Measurements from ENCODE around the gene PCDH20.
"Not testable (repeated sequence)": the region's sequence is repeated elsewhere in the genome, so short reads cannot be mapped to it uniquely, and the experiment has no call there.

The PCDH20 gene, protein sequence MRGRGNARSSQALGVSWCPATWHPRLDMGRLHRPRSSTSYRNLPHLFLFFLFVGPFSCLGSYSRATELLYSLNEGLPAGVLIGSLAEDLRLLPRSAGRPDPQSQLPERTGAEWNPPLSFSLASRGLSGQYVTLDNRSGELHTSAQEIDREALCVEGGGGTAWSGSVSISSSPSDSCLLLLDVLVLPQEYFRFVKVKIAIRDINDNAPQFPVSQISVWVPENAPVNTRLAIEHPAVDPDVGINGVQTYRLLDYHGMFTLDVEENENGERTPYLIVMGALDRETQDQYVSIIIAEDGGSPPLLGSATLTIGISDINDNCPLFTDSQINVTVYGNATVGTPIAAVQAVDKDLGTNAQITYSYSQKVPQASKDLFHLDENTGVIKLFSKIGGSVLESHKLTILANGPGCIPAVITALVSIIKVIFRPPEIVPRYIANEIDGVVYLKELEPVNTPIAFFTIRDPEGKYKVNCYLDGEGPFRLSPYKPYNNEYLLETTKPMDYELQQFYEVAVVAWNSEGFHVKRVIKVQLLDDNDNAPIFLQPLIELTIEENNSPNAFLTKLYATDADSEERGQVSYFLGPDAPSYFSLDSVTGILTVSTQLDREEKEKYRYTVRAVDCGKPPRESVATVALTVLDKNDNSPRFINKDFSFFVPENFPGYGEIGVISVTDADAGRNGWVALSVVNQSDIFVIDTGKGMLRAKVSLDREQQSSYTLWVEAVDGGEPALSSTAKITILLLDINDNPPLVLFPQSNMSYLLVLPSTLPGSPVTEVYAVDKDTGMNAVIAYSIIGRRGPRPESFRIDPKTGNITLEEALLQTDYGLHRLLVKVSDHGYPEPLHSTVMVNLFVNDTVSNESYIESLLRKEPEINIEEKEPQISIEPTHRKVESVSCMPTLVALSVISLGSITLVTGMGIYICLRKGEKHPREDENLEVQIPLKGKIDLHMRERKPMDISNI

DNA sequence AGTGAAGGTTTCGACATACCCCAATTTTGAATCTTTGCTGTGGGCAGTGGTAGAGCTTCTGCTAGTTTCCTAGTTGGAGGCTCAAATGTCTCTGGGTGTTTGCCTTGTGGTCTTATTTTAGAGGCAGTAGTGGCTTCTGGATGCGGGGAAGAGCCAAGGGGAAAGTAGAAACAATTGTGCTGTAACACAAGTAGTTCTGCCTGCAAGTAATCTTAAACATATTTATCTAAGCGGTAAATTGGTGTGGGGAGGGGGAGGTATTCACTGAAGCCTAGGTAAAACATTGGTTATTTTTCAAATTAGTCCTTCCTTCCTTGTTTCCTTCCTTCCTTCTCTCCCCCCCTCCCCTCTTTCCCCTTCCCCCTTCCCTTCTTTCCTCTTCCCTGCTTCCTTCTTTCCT is at the start of gene PCDH20:
TSS of gene PCDH20 (minus strand) at position 101 of the 400 bp plus-strand sequence. CDS start 691 bp downstream, outside the sequence.
- no peak for DNase-seq (ENCODE audit: low read depth in 2 of 2)

DNA sequence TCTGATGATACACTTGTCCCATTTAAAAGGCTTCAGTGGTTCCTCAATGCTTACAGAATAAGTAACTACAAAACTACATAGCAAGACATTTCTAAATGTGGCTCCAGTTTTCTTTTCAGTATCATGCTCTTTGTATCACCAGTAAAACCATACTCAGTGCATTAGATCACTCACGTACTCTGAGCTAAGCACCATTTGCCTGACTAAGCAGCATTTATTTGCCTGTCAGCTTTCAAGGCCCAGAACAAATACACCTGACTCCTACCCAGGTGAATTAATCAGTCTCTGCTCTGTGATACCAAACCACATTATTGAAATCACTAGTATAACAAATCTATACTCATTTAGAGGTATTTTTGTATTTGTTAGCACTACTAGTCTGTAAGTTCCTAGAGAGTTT is 47.4 kb upstream of the PCDH20 start:
- DNase-seq (ENCODE audit: low read depth in 2 of 2): no peak

DNA sequence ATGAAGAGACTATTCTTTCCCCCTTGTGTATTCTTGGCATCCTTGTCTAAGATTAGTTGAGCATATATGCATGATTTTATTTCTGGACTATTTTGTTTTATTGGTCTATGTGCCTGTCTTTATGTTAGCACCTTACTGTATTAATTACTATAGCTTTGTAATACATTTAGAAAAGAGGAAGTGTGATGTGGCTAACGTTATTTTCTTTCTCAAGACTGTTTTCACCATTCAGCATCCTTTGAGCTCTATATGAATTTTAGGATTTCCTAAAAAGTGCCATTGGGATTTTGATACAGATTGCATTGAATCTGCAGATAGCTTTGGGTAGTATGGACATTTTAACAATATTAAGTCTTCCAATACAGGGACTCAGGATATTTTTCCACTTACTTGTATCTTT is 37.5 kb upstream of the PCDH20 start:
- no peak for DNase-seq (ENCODE audit: low read depth in 2 of 2)

DNA sequence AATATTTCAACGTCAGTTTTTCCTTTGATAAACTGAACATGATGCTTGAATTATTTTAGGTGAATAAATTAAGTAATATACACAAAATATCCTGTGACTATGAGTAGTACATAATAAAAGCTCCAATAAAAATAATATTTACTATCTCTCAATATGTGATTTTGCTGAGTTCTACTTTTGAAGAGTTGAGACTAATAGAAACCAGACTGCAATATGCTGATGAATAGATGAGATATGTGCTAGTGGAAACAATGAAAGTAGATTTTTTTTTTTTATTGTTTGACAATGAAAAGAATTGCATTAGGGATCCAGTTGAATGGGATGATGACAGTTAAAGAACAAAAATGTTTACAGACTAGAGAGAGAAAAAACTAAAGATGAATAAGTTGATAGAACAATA is 16.4 kb upstream of the PCDH20 start:
- DNase-seq (ENCODE audit: low read depth in 2 of 2): no peak

DNA sequence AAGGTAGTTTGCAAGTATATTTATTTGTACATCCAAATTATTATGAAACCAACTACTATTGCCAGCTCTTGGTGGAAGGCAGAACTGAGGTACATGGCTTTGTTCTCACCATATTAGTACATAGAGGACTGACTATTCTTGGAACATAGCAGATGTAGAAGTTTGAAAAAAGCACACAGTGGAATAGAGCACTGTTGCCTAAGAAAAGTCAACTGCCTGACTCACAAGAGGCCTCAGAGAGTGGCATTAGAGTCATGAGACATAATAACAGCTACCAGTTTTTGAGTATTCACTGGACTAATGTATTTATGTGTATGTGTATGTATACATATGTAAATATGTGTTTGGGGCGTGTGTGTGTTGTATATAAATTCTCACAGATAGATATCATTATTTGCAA is 8.3 kb upstream of the PCDH20 start:
- DNase-seq (ENCODE audit: low read depth in 2 of 2): no peak

DNA sequence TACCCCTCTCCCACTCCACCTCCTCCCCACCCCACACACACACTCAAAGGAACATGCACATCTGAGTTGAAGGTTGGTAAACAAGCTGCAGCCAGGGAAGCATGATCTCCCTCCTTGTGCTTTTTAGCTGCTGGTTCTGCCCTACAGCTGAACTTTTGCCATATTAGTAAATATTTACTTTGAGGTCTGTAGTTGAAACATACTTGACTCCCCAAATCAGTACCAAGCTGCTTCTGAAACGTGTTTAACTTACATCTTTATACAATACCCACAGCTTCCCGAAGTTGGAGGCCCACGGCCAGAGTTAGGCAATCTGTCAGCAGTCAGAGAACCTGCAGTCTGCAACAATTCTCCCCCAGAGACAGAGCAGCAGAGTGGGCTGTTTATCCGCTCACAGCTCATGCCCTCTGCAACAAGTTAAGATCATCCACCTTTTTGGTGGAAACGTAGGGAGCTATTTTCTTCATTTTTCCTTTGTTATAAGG is 1.5 kb upstream of the PCDH20 start:
- DNase-seq (ENCODE audit: low read depth in 2 of 2): no peak

DNA sequence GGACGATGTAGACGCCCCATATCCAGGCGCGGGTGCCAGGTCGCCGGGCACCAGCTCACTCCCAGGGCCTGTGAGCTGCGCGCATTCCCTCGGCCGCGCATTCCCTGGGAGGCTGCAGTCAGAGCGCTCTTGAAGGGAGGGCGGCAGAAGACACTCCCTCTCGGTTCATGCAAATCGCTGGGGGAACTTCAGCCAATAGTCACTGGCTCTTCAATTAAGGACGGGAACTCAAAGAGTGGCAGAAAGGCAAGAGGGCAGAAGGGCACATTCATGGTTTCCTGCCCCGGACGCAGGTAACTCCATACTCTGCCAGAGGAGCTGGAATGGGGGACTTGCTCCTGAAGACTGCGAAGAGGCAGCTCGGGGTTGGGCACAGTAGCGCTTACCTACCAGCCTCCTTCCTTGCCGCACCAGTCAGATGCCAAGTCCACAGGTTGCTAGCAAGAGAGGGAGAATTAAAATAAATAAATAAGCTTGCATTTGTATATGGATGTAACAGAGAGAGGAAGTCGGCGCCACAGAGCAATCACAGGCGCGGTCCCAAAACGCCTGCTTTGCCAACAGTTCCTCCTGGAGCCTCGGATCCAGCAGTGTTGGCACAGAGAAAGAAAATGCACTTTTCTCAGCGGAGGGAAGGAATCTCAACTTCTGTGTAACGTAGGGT is 459 bp downstream of the PCDH20 start:
- no peak for DNase-seq (ENCODE audit: low read depth in 2 of 2)

DNA sequence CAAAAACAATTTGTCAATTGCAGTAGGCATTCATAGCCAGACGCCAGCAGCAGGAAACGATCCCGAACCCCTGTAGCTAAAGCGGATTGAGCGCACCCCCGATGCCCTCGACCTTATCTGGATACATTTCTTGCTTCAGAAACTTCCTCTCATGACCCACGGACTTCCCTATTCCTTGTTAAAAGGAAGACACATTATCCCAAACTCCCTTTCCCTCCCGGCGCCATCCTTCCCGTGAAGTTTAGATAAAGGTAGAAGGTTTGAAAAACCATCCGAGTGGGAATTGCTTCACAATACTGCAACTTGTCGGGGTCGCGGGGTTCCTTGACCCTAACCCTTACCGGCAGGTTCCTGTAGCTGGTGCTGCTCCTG is 977 bp downstream of the PCDH20 start:
- no peak for DNase-seq (ENCODE audit: low read depth in 2 of 2)

DNA sequence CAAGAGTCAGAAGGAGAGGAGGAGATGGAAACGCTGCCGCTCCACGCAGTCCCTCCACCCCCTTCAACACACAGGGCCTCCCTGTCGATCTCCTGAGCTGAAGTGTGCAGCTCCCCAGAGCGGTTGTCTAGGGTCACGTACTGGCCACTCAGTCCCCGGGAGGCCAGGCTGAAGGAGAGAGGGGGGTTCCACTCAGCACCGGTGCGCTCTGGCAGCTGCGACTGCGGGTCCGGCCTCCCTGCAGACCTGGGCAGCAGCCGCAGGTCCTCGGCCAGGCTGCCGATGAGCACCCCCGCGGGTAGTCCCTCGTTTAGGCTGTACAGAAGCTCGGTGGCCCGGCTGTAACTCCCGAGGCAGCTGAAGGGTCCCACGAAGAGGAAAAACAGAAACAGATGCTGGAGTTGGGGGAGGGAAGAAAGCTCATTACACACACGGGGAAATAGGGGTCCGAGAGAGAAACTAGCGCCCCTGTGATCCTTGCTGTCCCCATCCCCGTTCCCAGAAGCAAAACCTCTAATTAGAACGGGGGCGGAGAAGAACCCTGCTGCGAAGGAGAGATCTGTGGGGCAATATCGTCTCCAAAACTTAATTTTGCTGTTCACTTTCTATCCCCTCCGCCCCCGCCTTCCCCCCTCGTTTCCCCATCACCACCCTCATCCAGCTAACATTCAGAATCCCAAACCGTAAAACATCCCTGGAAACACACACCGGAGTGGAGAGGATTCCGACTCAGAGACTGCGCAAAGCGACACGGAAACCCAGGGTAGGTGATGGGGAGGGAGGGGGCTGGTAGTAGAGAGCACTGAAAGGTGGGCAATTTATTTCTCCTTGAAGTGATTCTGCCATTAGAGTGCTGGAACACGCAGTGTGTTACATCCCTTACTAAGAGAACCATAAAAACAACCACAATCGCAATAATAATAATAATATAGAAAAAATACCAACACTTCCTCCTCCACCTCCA is 1.8 kb downstream of the PCDH20 start:
- no peak for DNase-seq (ENCODE audit: low read depth in 2 of 2)

DNA sequence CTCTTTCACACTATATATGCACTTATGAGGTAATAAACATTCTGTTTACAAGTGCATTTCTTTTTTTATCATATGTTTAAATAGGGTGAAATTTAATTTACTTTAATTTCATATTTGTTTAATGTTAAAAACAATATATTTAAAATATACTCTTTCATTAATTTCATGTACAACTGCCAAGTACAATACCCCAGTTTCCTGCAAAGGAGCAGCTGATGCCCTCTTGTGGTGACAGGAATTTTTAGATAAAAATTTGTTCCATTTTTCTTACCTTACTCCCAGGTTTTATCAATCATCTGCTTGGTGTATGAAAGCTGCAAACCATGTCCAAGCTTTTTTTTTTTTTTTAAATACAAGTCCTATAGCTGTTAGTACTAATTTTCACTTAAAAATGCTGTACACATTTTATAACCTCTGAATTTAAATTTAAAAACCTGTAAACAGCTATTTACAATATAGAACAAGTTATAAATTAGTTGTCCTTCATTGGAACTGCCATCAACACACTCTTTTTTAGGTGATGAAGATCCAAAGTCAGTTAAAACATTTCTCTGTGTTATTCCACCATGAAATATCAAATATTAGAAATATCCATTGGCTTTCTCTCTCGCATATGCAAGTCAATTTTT is 4.9 kb downstream of the PCDH20 start:
- DNase-seq (ENCODE audit: low read depth in 2 of 2): no peak

DNA sequence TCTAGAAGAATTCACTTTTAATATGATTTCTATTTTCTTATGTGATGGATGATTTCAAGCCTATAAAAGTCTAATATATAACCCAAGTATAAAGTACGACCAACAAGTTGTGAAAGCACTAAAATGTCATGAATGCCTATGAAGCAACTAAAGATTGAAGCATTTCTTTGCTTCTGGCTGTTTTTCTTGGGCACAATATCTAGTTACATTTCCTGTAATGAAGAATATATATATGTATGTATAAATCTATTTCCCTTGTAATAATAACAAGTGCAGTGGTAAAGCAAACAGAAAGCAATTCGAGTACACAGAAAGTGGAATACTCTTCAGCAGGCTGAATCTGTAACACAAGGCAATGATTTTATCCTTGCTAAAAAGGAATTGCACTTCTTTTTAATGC is 5.4 kb downstream of the PCDH20 start:
- DNase-seq (ENCODE audit: low read depth in 2 of 2): no peak

DNA sequence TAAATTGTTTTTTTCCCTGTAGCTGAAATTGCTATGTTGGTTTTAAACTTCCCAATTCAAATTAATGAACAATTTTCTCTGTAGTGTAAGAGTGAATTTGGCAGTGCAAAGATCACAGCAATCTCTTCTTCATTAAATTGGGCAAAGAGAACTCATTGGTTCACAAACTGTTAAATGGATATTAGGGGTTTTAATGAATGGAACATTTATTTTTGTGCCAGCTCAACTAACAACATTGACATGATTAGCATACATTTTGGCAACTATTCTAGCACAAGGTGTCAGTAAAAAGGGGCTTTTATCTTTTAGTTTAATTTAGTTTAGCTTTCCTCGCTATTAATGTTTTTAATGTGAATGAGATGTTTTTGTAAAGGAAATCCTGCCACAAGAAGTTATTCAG is 7.1 kb downstream of the PCDH20 start:
- DNase-seq (ENCODE audit: low read depth in 2 of 2): no peak

DNA sequence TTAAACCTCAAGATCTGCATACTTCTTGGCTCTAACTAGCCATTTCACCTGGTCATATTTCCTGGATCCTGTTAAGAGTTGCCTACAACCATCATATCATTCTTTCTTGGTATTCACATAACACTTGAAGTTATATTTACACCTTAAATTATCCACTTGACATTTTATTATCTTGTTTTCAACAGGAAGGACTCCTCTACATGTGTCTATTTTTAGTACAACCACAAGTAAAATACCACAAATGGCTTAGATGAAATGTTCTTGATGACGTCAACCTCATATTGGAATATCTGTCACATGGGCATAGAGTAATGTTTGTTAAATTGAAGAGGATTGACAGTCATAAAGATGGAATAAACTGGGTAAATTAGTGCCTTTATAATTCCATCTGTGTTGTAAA is 9.4 kb downstream of the PCDH20 start:
- no peak for DNase-seq (ENCODE audit: low read depth in 2 of 2)

DNA sequence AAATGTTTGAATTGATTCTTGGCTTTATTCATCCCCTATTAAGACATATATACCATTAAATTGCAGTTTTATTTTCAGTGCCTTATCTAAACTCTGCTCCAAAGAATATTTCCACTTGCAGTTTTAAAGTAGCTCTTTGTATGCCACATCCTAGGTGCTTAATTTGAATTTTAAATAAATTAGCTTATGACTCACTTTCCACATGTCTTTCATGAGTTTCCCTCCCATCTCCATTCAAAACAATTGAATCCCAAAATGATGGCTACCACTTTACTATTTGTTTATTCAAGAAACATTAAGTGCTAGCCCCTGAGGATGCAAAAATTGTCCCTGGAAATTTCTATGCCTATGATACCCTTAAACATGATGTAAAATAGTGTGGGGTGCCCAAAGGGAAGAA is 19.5 kb downstream of the PCDH20 start:
- no peak for DNase-seq (ENCODE audit: low read depth in 2 of 2)

DNA sequence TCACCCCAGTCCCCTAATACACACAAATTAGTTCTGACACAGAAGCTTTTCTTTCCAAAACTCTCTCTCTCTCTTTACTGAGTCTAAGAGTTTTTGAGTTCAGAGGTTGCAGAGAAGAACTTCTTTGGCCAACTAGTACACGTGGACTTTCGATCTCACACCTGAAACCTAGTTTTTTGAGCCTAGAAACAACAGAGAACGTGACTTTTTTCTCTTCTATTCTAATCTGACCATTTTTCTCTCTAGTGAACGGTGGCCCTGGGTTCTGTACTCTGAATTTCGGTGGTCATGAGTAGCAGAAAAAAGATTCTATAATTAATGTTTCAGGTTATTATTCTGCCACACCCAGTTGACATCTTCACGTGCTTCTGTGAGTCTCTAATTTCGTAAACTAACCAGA is 24.2 kb downstream of the PCDH20 start:
- no peak for DNase-seq (ENCODE audit: low read depth in 2 of 2)

DNA sequence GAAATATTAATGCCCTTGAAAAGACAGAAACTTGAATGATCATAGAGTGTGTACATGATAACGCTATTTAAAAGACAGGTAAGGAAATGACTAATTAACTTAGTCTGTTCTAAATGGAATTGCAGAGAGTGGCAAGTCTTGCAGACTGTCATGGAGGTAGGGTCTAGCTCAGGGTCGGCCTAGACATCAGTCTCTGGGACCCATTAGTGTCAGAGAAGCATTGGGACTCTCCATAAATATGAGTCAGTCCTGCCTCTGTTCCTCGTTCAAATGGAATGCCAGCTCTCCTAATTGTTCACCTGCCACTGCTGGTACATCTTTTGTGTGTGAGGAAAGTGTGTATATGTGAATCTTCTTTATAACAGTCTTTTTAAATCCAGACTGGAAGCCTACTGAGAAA is 28.0 kb downstream of the PCDH20 start:
- no peak for DNase-seq (ENCODE audit: low read depth in 2 of 2)

DNA sequence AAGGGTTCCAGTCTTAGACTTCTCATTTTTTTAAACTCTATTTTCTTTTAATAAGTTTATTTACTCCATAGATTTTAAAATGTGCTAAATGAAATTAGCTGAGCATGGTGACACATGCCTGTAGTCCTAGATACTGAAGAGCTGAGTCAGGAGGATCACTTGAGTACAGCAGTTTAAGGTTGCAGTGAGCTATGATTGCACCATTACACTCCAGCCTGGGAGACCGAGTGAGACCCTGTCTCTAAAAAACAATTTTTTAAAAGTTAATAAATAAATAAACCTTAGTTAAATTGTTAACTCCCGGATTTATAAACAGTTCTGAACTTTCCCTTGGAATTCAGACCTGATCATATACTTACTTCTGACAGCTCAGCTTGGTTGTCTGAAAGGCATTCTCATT is 32.5 kb downstream of the PCDH20 start:
- DNase-seq (ENCODE audit: low read depth in 2 of 2): no peak

DNA sequence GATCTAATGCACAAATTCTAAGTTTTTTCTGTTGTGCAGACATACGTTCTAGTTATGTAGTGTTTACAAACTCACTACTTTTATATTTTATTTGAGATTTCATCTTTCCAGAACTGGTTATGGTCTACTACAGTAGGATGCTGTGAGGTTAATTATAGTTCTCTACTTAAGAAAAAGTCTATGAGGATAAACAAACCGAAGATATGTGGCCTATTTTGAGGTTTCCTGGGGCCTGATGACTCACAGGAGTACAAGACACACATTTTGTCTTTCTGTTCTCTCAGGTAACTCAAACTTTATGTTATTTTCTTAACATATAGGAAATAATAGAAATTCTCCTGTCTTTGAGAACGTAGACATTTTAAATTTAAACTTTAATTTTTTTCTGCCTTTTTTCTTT is 45.1 kb downstream of the PCDH20 start:
- no peak for DNase-seq (ENCODE audit: low read depth in 2 of 2)

DNA sequence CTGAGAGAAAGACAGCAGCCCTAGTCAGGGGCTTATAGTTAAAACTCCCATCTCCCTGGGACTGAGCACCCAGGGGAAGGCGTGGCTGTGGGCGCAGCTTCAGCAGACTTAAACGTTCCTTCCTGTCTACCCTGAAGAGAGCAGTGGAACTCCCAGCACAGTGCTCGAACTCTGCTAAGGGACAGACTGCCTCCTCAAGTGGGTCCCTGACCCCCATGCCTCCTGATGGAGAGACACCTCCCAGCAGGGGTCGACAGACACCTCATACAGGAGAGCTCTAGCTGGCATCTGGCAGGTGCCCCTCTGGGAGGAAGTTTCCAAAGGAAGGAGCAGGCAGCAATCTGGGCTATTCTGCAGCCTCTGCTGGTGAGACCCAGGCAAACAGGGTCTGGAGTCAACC is 51.0 kb downstream of the PCDH20 start:
- not testable (repeated sequence) for DNase-seq (ENCODE audit: low read depth in 2 of 2)

DNA sequence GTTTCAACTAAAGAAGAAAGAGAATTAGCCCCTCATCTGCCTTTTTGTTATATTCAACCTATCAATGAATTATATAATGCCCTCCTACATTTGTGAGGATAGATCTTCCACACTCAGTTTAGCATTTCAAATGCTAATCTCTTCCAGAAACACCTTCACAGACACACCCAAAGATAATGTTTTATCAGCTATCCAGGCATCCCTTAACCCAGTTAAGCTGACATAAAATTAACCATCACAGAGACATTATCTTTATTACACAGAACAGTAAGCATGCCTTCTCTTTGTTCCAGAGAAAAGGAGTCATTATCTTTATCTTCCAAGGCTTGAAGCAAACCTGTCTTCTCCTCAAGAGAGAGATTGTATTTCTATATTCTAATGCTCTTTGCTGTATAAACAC is 53.1 kb downstream of the PCDH20 start:
- DNase-seq (ENCODE audit: low read depth in 2 of 2): no peak
